K562 (cell line): ENCODE results near the gene AFF2. TPM values are rescaled to one million over a fixed set of nuclear protein-coding genes. Genes with fewer than 3 reads are reported as not detected.

Experiments used
- ATAC-seq: fragments of 200-7000 bp; cut with Tn5 transposase; 3 replicates; pipeline ENCODE4 v1.9.1; 2020; ENCODE audit warnings: moderate library complexity
- BruUV-seq: library from RNA; stranded (reverse); fragments of 400-500 nt; replicated peaks from 2 replicates; lab custom pipeline; 2021; lab: Mats Ljungman, UMichigan
- CTCF ChIA-PET: fragments of 300-600 bp; formaldehyde crosslinking; extraction: SDS; loops from one replicate; lab custom pipeline; 2021; ENCODE audit warnings: low intra/inter-chr PET ratio; lab: Yijun Ruan, JAX
- POLR2A ChIA-PET: fragments of 300-600, 350-650 bp; sonication (Branson Sonifier 250); formaldehyde crosslinking; extraction: SDS; loops from one replicate; lab custom pipeline; 2021; ENCODE audit warnings: antibody characterized with exemption, inconsistent platforms; lab: Yijun Ruan, JAX
- DNase-seq, 4 experiments: peaks; one replicate each; pipeline versions ENCODE4 v3.0.0 to v3.0.0-alpha.2; 2011 to 2018; ENCODE audit warnings: low spot score in 3 of 4, mixed read lengths in 3 of 4; ENCODE audit errors: extremely low read depth in 1 of 4
- FAIRE-seq: peaks from 2 replicates; lab custom pipeline; 2011; peaks lifted over from hg19 to GRCh38; lab: Jason Lieb, UNC
- H2AFZ ChIP-seq: 2 replicates; pipeline ENCODE4 v1.6.0; 2011; ENCODE audit warnings: low read depth, low read length, control low read depth, inconsistent platforms
- H3K27ac ChIP-seq: fragments of 200-600 bp; 3 replicates; pipeline ENCODE4 v1.8.0; 2011; ENCODE audit warnings: low read depth, mild to moderate bottlenecking, control low read depth, inconsistent platforms, low read length, moderate library complexity, mixed read lengths; ENCODE audit errors: extremely low read depth
- H3K27me3 ChIP-seq, 2 experiments: fragments of 300-600 bp in 1 of 2; 2 replicates in 1 of 2; 3 replicates in 1 of 2; pipeline versions ENCODE4 v1.6.0 to v1.8.0; 2011; ENCODE audit warnings: inconsistent platforms in 2 of 2, low read length in 2 of 2, mild to moderate bottlenecking in 1 of 2, mixed read lengths in 1 of 2, moderate library complexity in 1 of 2; ENCODE audit not compliant: control insufficient read depth in 2 of 2, insufficient read depth in 2 of 2
- H3K36me3 ChIP-seq: fragments of 300-600 bp; 3 replicates; pipeline ENCODE4 v1.8.0; 2011; ENCODE audit warnings: mild to moderate bottlenecking, low read length, inconsistent platforms; ENCODE audit not compliant: control insufficient read depth, insufficient read depth
- H3K4me1 ChIP-seq, 2 experiments: fragments of 200-600 bp in 1 of 2; replicated peaks in 1 of 2; 2 replicates in 1 of 2; 3 replicates in 1 of 2; pipeline versions ENCODE4 v1.5.1 to v1.8.0; 2011; ENCODE audit warnings: inconsistent platforms in 2 of 2, low read length in 2 of 2, mild to moderate bottlenecking in 1 of 2, mixed read lengths in 1 of 2, moderate library complexity in 1 of 2; ENCODE audit not compliant: control insufficient read depth in 2 of 2, insufficient read depth in 2 of 2
- H3K4me2 ChIP-seq: 2 replicates; pipeline ENCODE4 v1.6.1; 2011; ENCODE audit warnings: low read length, control low read depth, inconsistent platforms, mixed read lengths; ENCODE audit not compliant: insufficient read depth
- H3K4me3 ChIP-seq: fragments of 200-600 bp; sonication (generic), shearing (Covaris generic); 2 replicates; pipeline ENCODE4 v1.5.1; 2016; ENCODE audit warnings: control low read depth, inconsistent platforms
- H3K79me2 ChIP-seq: fragments of 200-600 bp; 3 replicates; pipeline ENCODE4 v1.8.0; 2011; ENCODE audit warnings: low read length, inconsistent platforms; ENCODE audit not compliant: control insufficient read depth, insufficient read depth
- H3K9ac ChIP-seq, 2 experiments: 2 replicates each; pipeline versions ENCODE4 v1.6.0 to v1.6.1; 2011; ENCODE audit warnings: low read depth in 2 of 2, low read length in 2 of 2, control low read depth in 1 of 2, inconsistent platforms in 1 of 2, mild to moderate bottlenecking in 1 of 2, mixed read lengths in 1 of 2; ENCODE audit not compliant: insufficient read depth in 1 of 2
- H3K9me1 ChIP-seq: one replicate; pipeline ENCODE4 v1.6.0; 2011; ENCODE audit warnings: inconsistent platforms, mild to moderate bottlenecking, low read length, moderate library complexity; ENCODE audit not compliant: control insufficient read depth, insufficient read depth
- H3K9me3 ChIP-seq: replicated peaks from 2 replicates; pipeline ENCODE4 v1.5.1; 2011; ENCODE audit warnings: low read depth, low read length, inconsistent platforms; ENCODE audit not compliant: control insufficient read depth, insufficient read depth
- H4K20me1 ChIP-seq: replicated peaks from 2 replicates; pipeline ENCODE4 v1.6.1; 2011; ENCODE audit warnings: low read length, inconsistent platforms, mixed read lengths; ENCODE audit not compliant: control insufficient read depth, insufficient read depth
- C11orf30 ChIP-seq: fragments of 450-650 bp; IDR thresholded peaks from 2 replicates; pipeline ENCODE4 v1.6.1; 2016; ENCODE audit warnings: low read depth, mild to moderate bottlenecking
- DDX20 ChIP-seq: fragments of 450-650 bp; IDR thresholded peaks from 2 replicates; pipeline ENCODE4 v1.6.1; 2016; ENCODE audit warnings: missing genetic modification characterization, low read depth, mild to moderate bottlenecking, missing compliant biosample characterization, moderate library complexity
- HDAC8 ChIP-seq: fragments of 450-650 bp; IDR thresholded peaks from 2 replicates; pipeline ENCODE4 v1.6.1; 2016; ENCODE audit warnings: mild to moderate bottlenecking, missing genetic modification characterization, moderate library complexity, missing compliant biosample characterization
- MEF2A ChIP-seq: IDR thresholded peaks from 2 replicates; pipeline ENCODE4 v1.6.1; 2011; ENCODE audit warnings: low read depth, mild to moderate bottlenecking, low read length, moderate library complexity; ENCODE audit not compliant: control insufficient read depth
- NFXL1 ChIP-seq: fragments of 450-650 bp; formaldehyde crosslinking; IDR thresholded peaks from 2 replicates; pipeline ENCODE4 v1.4.0; 2021; ENCODE audit warnings: mild to moderate bottlenecking
- SIX5 ChIP-seq, 2 experiments: IDR thresholded peaks; 2 replicates each; pipeline ENCODE4 v1.6.1; 2011; ENCODE audit warnings: low read length in 2 of 2, borderline replicate concordance in 1 of 2, low read depth in 1 of 2, mild to moderate bottlenecking in 1 of 2, moderate library complexity in 1 of 2; ENCODE audit not compliant: insufficient read depth in 1 of 2
- TRIM24 ChIP-seq, 2 experiments: fragments of 450-650 bp; IDR thresholded peaks; 2 replicates each; pipeline ENCODE4 v1.6.1; 2016
- XRCC5 ChIP-seq: fragments of 200-400 bp; formaldehyde crosslinking; IDR thresholded peaks from 2 replicates; pipeline ENCODE4 v1.6.1; 2017; ENCODE audit warnings: low read depth, mild to moderate bottlenecking, low read length
- ZBTB2 ChIP-seq: fragments of 450-650 bp; IDR thresholded peaks from 2 replicates; pipeline ENCODE4 v1.6.1; 2016; ENCODE audit warnings: antibody characterized with exemption
- ZNF316 ChIP-seq: fragments of 450-650 bp; IDR thresholded peaks from 2 replicates; pipeline ENCODE4 v1.6.1; 2016
- ZNF449 ChIP-seq: fragments of 250-450 bp; sonication (Bioruptor Pico); IDR thresholded peaks from 2 replicates; pipeline ENCODE4 v1.8.0; 2022; ENCODE audit warnings: moderate library complexity, mild to moderate bottlenecking, inconsistent platforms
- ZNF639 ChIP-seq, 2 experiments: fragments of 200-800 bp in 1 of 2; sonication (Bioruptor generic) in 1 of 2; sonication (generic) in 1 of 2; formaldehyde crosslinking in 1 of 2; IDR thresholded peaks in 1 of 2; conservative IDR thresholded peaks in 1 of 2; 2 replicates each; pipeline versions ENCODE4 v1.5.0 to v1.6.1; 2016 to 2020; ENCODE audit warnings: missing compliant biosample characterization in 1 of 2, missing genetic modification characterization in 1 of 2, missing genetic modification reagents in 1 of 2
- WGBS: fragments of 100-300 bp; shearing (Covaris generic); methylation state at CpG from one replicate; pipeline ENCODE4 v1.1.6; 2016; ENCODE audit warnings: low coverage, mixed read lengths; ENCODE audit not compliant: insufficient coverage; ENCODE audit errors: missing lambda C conversion rate; 5-methylcytosine and 5-hydroxymethylcytosine counted together
- in situ Hi-C: fragments of 300-500 bp; cut with MboI; formaldehyde crosslinking; loops from 4 replicates; pipeline ENCODE4 v1.15.0; 2018; ENCODE audit warnings: inconsistent platforms, mixed read lengths
- intact Hi-C: fragments of 100-400 bp; cut with micrococcal nuclease; formaldehyde crosslinking; loops from 2 replicates; pipeline ENCODE4 v1.14.2; 2022
- polyA plus RNA-seq, 8 experiments: library from polyadenylated mRNA; depleted of rRNA in 4 of 8; stranded (reverse) in 5 of 8; unstranded in 3 of 8; fragments of >200 nt; fragmentation: Nextera tagmentation in 2 of 8; fragmentation: Illumina TruSeq in 1 of 8; extraction: Ambion mirVana in 2 of 8; extraction: Trizol in 1 of 8; gene quantifications; 2 replicates each; pipeline versions ENCODE4 v1.2.1 to v1.2.3, GENCODE V29; 2011 to 2014; ENCODE audit warnings: inconsistent platforms in 1 of 8, missing spikeins in 1 of 8
- total RNA-seq, 7 experiments: library from RNA; depleted of rRNA in 6 of 7; stranded (reverse); fragments of >200 nt in 6 of 7; fragmentation: Illumina TruSeq in 2 of 7; extraction: Trizol in 2 of 7; gene quantifications; 2 replicates each; pipeline versions ENCODE4 v1.2.1 to v1.2.3, GENCODE V29; 2011 to 2021; ENCODE audit warnings: low replicate concordance in 1 of 7
- TF ChIP-seq, protein P1 (sequence below): fragments of 450-650 bp; IDR thresholded peaks from 2 replicates; pipeline ENCODE4 v1.7.1; 2018; ENCODE audit warnings: mild to moderate bottlenecking, low read depth; ENCODE audit not compliant: partially characterized antibody

Gene AFF2
- total and polyA plus RNA-seq, 9 of the 15 experiments (the other 6 are each of a cell fraction or from before 2014, with no cell fraction given), result 0.01 to 0.20 (median 0.07) TPM

DNA sequence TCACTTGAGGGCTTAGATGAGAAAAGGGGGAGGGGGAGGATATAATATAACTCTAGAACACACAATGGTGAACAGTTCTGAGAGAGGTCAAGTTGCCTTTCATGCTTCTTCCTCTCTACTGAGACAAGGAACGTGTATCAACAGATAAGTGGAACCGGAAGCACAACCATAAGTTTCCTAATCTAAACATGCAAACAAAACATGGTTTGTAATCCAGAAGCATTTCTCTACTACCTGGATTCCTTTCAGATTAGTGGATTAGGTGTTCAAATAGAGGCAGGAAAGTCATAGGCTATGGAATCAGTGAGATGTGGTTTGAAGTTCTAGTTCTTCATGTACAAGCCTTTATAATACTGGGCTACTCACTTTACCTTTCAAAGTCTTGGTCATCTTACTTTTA lies 544.1 kb downstream of the AFF2 start (continued):
- TF ChIP-seq SIX5 (IDR thresholded peaks at IDR 0.05; ENCODE audit: borderline replicate concordance in 1 of 2, insufficient read depth in 1 of 2, low read depth in 1 of 2, low read length in 2 of 2) (no peak), NFXL1 (CRISPR knock-in tag) (no peak)
- TF ChIP-seq, protein P1, sequence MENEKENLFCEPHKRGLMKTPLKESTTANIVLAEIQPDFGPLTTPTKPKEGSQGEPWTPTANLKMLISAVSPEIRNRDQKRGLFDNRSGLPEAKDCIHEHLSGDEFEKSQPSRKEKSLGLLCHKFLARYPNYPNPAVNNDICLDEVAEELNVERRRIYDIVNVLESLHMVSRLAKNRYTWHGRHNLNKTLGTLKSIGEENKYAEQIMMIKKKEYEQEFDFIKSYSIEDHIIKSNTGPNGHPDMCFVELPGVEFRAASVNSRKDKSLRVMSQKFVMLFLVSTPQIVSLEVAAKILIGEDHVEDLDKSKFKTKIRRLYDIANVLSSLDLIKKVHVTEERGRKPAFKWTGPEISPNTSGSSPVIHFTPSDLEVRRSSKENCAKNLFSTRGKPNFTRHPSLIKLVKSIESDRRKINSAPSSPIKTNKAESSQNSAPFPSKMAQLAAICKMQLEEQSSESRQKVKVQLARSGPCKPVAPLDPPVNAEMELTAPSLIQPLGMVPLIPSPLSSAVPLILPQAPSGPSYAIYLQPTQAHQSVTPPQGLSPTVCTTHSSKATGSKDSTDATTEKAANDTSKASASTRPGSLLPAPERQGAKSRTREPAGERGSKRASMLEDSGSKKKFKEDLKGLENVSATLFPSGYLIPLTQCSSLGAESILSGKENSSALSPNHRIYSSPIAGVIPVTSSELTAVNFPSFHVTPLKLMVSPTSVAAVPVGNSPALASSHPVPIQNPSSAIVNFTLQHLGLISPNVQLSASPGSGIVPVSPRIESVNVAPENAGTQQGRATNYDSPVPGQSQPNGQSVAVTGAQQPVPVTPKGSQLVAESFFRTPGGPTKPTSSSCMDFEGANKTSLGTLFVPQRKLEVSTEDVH, result no peak

DNA sequence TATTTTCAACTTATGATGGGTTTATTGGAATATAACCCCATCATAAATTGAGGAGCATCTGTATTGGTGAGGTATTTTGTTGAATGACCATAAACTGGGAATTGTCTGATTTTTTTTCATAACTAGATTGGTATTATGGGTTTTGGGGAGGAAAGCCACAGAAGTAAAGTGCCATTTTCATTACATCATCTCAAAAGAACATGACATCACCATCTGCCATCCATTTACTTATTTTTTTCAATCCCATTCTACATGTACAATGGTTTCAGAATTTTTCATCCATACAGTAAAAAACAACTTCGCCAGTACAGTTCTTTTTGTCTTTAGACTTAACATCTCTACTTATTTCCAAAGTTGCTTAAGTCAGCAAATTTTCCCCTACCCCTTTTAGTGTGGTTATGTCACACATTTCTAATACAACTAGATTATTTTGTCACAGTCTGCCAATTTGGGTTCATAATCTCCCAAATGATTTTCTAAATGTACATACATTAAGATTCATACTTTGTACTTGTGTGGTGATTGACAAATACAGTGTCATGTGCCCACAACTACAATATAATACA lies 545.3 kb downstream of the AFF2 start:
- FAIRE-seq, result no peak
- WGBS, result 0% methylated on average over 1 of the region's 1 CpG
- H3K9me3 ChIP-seq, result no peaks in the 10 kb centered on the region
- no peaks in the 10 kb centered on the region for H3K27me3 ChIP-seq
- no peak overlapping the region for H3K9ac ChIP-seq
- H2AFZ ChIP-seq, result no peak overlapping the region
- BruUV-seq, result no TSS peak
- ChIA-PET CTCF (no interaction called here), POLR2A (no interaction called here)
- H3K36me3 ChIP-seq, result no peaks in the 10 kb centered on the region
- no peaks in the 10 kb centered on the region for H3K79me2 ChIP-seq
- in situ Hi-C loops (no loop called here), intact Hi-C loops (no loop called here)
- H3K4me2 ChIP-seq, result no peak overlapping the region
- H4K20me1 ChIP-seq, result no peaks in the 10 kb centered on the region
- no peak overlapping the region for H3K27ac ChIP-seq
- DNase-seq, result no peak
- no peak for ATAC-seq
- no peak overlapping the region for H3K4me3 ChIP-seq
- no peaks in the 10 kb centered on the region for H3K9me1 ChIP-seq
- H3K4me1 ChIP-seq, result no peaks in the 10 kb centered on the region
- TF ChIP-seq MEF2A (no peak), ZBTB2 (no peak), XRCC5 (no peak), ZNF316 (peak; percentile 51; the same call in 1 of the 2 replicates), C11orf30 (peak; percentile 22; the same call in 1 of the 2 replicates), TRIM24 (IDR thresholded peaks at IDR 0.05) (no peak), DDX20 (tag) (no peak), ZNF639 (CRISPR knock-in tag; conservative IDR thresholded peaks at IDR 0.05 in 1 of 2, IDR thresholded peaks at IDR 0.05 in 1 of 2) (no peak), HDAC8 (tag) (no peak), ZNF449 (CRISPR knock-in tag) (no peak)
